Activated CD4-positive, alpha-beta T cell treated with anti-CD3 and anti-CD28 coated beads, Interleukin-2, Interleukin-4, amounts not matched to agents 100 ng/mL and 50 ng/mL, durations not matched to agents 16 hours and 8 hours (primary cell): ENCODE measurements around the gene ZNF681.
"Not testable (repeated sequence)": the region's sequence is repeated elsewhere in the genome, so short reads cannot be mapped to it uniquely, and the experiment has no call there.

ENCODE experiments used
- DNase-seq: peaks from one replicate; pipeline ENCODE4 v3.0.0-alpha.2; 2020; ENCODE audit warnings: low spot score

The ZNF681 gene

DNA sequence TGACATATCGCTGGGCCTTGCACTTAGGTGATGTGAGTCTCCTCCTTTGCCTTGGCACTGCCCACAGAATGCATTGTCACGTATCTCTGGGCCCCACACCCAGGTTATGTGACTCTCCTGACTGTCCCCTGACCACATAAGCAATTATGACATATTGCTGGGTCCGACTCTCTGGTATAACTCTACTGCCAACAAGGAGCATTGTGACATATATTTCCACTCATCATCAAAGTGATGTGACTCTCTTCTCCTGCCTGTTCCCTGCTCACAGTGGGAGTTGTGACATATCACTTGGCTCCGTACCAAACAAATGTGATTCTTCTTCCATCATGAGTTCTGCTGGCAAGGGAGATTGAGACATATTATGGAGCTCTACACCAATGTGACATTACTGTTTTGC is 15.4 kb upstream of the ZNF681 start:
- DNase-seq: no peak

DNA sequence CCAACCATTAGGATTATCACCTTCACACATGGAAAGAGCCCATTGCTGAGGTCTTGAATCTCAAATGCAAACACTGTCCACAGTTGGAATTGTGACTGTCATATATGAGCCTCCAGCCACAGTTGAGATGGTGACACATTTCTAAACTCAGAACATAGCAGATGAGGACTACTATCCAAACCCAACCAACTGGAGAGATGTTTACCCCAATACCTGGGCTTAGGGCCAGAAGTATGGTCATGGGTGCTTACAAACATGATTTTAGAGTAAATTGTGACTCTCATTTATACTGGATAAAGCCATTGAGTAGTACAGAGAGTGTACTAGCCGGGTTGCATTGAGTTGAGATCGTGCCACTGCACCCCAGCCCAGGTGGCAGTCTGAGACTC is 14.0 kb upstream of the ZNF681 start:
- no peak for DNase-seq

DNA sequence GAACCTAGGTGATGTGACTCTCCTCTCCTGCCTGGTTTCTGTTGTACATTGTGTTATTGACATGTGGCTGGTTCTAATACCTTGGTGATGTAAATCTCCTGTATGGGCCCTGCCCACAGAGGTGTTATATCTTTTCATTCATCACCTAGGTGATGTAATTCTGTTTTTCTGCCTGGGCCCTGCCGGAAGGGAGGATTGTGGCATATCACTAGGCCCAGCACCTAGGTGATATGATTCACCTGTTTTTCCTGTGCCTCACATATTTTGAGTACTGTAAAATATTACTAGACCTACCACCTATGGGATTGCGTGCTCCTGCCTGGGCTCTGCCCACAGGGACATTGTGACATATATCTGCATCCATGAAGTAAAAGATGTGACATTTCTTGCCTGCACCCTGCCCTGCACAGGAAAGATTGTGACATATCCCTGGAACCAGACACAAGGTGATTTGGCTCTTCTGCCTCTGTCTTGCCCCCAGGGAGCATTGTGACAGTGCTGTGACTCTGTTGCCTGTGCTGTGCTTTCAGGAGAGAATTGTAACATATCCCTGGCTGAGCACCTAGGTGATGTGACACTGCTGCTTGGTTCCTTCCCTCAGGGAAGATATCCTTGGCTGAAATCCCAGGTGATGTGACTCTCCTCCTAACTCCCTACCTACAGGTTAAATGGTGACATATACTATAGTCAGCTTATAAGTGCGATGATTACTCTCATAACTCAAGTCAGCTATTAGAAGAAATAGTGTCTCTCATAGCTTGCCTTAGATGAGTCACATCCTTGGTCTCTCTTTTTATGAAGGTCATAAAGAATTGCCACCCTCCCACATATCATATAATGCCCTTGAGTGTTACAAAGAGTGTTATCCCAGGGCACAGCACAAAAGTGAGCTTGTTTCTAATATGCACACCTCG is 13.3 kb upstream of the ZNF681 start:
- no peak for DNase-seq

DNA sequence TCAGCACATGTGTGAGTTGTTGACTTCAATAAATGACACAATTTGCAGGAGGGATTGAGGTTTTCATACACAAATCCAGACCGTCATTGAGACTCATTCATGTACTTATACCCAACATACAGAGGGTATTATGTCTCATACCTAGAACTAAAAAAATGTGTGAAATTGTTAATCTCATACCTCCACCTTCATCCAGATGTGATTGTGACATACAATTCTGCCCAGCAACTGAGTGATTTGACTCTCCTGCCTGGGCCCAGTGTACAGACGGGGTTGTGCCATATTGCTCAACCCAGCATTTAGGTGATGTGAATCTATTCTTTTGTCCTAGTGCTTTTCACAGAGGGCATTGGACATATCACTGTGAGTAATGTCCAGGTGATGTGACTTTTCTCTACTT is 12.6 kb upstream of the ZNF681 start:
- DNase-seq: peak; percentile 40

DNA sequence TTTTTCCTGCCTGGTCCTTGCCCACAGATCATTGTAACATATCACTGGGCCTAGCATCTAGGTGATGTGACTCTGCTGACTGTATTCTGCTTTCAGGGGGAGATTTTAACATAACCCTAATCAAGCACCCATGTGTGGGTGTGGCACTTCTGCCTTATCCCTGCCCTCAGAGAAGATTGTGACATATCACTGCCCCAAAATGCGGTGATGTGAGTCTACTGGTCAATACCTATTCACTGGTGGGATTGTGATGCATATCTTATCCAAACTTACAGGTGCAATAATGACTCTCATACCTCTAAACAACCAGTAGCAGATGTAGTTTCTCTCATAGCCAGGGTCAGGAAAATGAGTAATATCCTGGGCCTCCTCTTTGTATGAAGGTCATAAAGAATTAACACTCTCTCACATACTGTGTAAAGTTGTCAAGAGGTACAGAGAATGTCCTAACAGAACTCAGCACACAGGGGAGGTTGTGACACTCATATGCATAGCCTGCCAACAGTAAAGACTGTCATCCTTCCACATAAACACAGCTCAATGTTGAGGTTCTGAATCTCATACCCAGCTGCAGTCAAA is 12.1 kb upstream of the ZNF681 start:
- no peak for DNase-seq

DNA sequence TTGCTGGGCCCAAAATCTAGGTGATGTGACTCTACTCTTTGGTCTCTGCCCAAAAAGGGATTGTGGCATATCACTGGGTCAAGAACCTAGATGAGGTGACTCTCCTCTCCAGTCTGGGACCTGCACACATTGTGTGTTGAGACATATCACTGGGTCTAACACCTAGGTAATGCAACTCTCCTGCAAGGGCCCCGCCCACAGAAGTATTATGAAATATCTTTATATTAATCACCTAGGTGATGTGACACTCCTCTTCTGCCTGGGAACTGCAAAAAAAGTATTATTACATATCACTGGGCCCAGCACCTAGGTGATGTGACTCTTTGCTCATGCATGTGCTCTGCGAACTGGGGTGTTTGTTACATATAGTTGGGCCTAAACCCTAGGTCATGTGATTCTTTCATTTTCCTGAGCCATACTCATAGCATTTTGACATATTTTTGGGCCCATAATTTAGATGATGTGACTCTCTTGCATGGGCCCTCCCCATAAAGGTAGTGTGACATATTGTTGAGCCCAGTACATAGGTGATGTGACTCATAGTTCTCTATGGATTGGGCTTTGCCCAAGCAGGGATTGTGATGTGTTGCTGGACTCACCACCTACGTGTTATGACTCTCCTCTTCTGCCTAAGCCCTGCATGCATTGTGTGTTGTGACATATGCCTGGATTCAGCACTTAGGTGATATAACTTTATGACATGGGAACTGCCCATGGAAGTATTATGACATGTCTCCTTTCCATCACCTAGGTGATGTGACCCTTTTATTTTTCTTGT is 11.2 kb upstream of the ZNF681 start:
- DNase-seq: no peak

DNA sequence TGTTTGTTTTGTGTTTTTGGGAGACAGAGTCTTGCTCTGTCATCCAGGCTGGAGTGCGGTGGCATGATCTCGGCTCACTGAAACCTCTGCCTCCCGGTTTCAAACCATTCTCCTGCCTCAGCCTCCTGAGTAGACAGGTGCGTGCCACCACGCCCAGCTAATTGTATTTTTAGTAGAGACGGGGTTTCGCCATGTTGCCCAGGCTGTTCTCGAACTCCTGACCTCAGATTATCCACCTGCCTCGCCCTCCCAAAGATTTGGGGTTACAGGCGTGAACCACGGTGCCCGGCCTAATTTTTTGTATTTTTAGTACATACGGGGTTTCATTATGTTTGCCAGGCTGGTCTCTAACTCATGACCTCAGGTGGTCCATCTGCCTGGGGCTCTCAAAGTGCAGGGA is 8.3 kb upstream of the ZNF681 start:
- DNase-seq: no peak

DNA sequence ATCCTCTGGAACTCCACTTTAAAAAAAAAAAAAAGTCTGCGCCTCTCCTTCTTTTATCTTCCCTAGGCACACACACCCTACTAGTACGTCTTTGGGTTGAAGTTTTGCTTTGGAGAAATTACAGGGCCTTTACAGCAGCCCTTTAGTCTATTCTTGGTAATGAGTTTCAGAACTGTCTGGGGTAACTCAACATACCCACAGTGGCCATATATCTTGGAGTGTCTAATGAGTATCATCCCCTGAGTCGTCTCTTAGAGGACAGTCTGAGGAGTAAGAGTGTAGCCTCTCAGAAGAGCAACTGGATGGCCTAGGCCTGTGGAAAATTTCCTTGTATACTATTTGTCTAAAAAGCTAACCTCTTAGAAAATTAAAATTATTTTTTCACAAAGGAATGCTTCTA is 6.1 kb upstream of the ZNF681 start:
- no peak for DNase-seq

DNA sequence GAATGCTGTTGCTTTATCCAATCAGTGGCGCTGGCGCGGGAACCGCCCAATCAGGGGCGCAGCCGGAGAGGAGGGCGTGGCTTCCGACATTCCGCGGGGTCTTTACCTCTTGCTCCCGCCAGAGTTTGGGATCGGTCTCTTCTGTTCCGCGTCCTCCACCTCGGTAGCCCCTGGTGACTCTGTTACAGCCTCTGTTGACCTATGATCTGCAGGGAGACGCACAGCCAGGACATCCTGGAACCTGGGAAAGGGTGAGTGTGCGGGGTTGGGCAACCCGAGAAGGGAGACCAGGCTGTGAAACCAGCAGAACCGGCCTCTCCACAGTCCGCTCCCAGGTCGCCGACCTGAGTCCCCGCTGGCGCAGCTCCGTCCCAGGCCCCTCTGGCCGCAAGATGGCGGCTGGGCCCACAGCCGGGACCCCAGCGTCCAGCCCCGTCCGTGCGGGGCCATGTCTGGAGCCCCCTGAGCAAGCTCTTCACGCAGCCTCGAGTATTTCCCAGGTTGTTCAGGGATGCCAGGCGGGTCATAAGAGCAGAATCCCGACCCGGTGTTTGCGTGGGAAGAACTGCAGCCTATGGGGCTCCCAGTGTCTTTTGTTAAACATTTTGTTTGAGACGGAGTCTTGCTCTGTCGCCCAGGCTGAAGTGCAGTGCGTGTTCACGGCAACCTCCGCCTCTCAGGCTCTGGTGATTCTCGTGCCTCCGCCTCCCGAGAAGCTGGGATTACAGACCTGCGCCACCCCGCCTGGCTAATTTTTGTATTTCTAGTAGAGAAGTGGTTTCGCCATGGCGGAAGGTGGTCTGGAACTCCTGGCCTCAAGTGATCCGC is 4.4 kb upstream of the ZNF681 start:
- DNase-seq: peak; percentile 72

DNA sequence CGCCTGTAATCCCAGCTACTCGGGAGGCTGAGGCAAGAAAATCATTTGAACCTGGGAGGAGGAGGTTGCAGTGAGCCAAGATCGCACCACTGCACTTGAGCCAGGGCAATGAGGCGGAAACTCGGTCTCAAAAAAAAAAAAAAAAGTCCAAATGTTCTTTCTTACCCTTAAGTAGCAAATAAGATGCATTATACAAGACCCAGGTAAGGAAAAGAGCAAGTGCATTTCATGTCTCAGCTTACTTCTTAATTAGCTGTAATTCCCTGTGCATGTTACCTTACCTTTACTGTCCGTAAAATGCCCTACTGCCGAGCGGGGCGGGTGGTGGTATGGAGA is 3.8 kb upstream of the ZNF681 start:
- DNase-seq: no peak

DNA sequence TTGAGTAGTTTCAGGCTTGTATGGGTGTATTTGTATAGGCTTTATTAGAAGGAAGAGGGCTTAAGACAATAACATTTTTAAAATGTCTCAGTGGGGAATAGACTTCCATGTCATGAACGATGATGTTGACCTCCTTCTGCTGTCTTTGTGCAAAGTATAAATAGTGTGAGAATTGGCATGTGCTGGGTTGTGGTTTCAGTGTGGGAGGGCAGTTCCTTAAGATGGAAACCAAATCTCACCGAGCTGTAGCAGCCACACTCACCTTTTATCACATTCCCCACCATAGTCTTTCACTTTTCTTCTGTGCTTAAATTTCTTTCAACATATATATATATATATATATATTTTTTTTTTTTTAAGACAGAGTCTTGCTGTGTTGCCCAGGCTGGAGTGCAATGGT is 1.6 kb upstream of the ZNF681 start:
- not testable (repeated sequence) for DNase-seq

DNA sequence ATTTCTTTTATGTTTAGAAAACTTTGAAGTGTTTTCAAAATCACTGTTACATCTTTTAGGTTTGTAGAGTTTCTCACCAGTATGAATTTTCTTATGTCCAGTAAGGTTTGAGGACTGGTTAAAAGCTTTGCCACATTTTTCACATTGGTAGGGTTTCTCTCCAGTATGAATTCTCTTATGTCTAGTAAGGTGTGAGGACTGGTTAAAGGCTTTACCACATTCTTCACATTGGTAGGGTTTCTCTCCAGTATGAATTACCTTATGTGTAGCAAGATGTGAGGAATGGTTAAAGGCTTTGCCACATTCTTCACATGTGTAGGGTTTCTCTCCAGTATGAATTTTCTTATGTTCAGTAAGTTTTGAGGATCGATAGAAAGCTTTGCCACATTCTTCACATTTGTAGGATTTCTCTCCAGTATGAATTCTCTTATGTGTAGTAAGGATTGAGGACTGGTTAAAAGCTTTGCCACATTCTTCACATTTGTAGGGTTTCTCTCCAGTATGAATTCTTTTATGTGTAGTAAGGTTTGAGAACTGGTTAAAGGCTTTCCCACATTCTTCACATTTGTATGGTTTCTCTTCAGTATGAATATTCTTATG is 15.0 kb downstream of the ZNF681 start:
- DNase-seq: not testable (repeated sequence)

DNA sequence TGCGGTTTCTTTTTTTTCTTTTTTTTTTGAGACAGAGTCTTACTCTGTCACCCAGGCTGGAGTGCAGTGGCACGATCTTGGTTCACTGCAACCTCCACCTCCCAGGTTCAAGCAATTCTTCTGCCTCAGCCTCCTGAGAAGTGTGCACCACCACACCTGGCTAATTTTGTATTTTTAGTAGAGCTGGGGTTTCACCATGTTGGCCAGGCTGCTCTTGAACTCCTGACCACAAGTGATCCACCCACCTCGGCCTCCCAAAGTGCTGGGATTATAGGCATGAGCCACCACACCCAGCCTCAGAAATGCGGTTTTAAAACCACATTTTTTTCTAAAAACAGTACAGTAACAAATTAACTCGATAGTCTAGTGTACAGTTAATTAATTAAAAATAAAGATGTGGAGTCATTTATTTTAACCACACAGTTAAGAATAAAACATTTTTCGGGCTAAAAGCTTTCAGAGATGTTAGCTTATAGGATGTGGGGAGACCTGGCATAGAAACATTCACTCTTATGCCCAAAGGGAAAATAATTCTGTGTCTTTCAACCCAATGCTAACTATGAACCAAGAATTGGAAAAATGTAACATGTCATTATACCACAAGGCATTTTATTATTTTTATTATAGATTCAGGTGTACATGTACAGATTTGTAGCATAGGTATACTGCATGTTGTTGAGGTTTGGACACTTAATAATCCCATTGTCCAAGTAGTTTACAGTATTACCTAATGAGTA is 27.8 kb downstream of the ZNF681 start:
- not testable (repeated sequence) for DNase-seq

DNA sequence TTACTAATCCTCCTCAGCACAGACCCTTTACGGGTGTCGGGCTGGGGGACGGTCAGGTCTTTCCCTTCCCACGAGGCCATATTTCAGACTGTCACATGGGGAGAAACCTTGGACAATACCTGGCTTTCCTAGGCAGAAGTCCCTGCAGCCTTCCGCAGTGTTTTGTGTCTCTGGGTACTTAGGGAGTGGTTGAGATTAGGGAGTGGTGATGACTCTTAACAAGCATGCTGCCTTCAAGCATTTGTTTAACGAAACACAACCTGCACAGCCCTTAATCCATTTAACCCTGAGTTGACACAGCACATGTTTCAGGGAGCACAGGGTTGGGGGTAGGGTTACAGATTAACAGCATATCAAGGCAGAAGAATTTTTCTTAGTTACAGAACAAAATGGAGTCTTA is 34.5 kb downstream of the ZNF681 start:
- DNase-seq: not testable (repeated sequence)

DNA sequence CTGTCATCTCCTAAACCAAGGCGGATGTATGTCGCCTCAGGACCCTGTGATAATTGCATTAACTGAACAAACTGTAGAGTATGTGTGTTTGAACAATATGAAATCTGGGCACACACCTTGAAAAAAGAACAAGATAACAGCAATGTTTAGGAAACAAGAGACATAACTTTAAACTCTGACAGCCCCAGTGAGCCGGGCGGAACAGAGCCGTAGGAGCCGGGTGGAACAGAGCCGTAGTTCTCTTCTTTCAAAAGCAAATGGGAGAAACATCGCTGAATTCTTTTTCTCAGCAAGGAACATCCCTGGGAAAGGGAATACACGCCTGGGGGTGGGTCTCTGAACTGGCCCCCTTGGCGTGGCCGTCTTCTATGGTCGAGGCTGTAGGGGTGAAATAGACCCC is 39.9 kb downstream of the ZNF681 start:
- DNase-seq: no peak

DNA sequence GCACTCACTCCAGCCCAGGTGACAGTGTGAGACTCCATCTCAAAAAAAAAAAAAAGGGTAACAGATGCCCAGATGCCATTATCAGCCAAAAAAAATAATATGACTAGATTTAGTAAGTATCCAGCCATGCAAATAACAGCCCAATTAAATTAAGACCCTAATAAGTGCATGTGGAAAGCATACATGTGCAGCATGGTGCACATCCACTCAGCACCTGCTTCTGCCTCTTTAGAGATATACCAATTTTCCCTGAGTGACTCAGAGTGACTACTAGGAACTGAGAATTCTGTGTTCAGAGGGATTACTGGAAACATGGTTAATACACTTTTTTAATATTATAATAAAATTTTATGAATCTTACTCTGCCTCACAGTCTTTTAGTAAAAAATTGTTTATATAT is 41.9 kb downstream of the ZNF681 start:
- DNase-seq: no peak

DNA sequence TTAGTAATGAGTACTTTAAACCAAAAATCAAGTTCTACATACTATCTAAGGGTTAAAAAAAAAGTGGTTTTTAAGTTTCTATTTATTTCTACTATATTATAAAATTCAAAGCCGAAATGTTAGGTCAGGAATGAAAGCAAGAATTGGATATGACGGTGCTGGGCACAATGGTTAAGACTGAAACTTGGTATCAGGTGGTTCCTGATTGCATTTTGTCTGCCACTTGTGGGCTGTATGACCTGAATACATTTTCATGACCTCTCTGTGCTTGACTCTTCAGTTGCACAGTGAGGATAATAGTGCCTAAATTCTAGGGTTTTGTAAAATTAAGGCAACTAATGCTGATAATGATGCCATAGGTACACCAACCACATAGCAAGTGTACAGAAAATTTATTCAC is 49.3 kb downstream of the ZNF681 start:
- DNase-seq: no peak

DNA sequence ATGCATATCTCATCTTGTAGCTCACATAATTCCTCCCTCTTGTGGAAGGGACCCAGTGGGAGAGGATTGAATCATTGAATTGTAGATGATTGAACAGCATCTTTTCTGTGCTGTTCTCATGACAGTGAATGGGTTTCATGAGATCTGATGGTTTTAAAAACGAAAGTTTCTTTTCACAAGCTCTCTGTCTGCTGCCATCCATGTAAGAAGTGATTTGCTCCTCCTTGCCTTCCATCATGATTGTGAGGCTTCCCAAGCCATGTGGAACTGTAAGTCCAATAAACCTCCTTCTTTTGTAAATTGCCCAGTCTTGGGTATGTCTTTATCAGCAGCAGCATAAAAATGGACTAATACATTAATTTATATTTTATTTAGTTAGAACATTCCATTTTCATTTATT is 52.0 kb downstream of the ZNF681 start:
- DNase-seq: no peak

DNA sequence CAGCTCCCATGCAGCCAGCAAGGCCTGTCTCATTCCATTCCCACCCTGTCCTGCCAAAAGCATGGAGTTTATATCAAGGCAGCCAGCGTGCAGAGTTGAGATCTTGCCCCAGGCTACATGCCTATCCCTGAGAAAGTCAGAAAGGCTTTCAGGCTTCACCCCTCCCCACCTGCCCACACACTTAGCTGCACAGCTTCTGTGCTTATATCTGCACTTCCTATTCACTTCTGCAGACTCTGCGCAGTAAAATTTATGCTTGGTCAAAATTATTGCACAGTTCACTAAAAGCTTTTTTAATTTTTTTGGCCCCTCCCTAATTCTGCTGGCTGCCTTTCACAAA is 59.2 kb downstream of the ZNF681 start:
- no peak for DNase-seq

DNA sequence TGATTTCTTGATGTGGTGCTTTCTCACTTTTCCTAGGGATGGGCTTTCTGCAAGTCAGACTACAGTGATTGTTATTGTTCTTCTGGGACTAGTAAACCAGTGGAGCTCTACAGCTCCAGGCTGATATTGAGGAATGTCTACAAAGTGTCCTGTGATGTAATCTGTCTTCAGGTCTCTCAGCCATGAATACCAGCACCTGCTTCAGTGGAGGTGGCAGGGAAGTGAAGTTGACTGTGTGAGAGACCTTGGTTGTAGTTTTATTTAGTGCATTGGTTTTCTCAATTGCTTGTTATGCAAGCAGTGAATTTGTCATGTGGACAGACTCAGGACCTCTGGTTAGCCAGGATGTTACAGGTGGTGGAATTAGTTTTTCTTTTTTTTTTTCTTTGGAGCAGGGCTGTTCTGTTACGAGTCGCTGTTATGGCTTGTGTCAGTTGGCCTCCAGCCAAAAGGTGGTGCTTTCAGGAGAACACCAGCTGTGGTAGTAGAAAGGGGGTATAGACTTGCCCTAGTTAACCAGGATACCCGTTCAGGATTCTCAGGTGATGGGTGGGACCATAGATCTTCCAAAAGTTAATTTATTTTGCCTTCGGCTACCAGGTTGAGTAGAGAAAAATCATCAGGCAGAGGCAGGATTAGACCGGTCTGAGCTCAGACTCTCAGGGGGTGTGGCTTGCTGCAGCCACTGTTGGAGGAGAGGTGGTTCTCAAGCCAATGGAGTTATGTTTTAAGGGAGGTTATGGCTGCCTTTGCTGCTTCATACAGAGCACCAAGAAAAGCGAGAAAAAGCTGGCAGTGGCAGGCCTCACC is 59.8 kb downstream of the ZNF681 start:
- DNase-seq: no peak
